KMS-11 (cell line): Measurements from ENCODE around the gene CALN1.

Experiments
- H2AFZ ChIP-seq: fragments of 200-600 bp; sonication (generic); 2 replicates; pipeline ENCODE4 v1.6.1; 2016; ENCODE audit warnings: antibody characterized with exemption, mixed run types, low read depth
- H3K27ac ChIP-seq: fragments of 200-600 bp; sonication (generic); 2 replicates; pipeline ENCODE4 v1.6.1; 2016; ENCODE audit warnings: mild to moderate bottlenecking, mixed run types
- H3K27me3 ChIP-seq: fragments of 200-600 bp; sonication (generic); 2 replicates; pipeline ENCODE4 v1.6.1; 2017; ENCODE audit warnings: mild to moderate bottlenecking, low read depth, mixed run types, moderate library complexity; ENCODE audit not compliant: insufficient read depth
- H3K36me3 ChIP-seq: fragments of 200-600 bp; sonication (generic); 2 replicates; pipeline ENCODE4 v1.6.1; 2017; ENCODE audit warnings: mild to moderate bottlenecking, mixed run types; ENCODE audit not compliant: insufficient read depth
- H3K4me1 ChIP-seq: fragments of 200-600 bp; sonication (generic); 2 replicates; pipeline ENCODE4 v1.6.1; 2016; ENCODE audit warnings: mild to moderate bottlenecking, low read depth, mixed run types; ENCODE audit not compliant: poor library complexity, severe bottlenecking
- H3K4me2 ChIP-seq: fragments of 200-600 bp; sonication (generic); 2 replicates; pipeline ENCODE4 v1.7.0; 2016; ENCODE audit warnings: mild to moderate bottlenecking, mixed run types
- H3K4me3 ChIP-seq: fragments of 200-600 bp; sonication (generic); IDR thresholded peaks from 2 replicates; pipeline ENCODE4 v1.6.1; 2017; ENCODE audit warnings: low read depth, low read length, mixed read lengths; ENCODE audit not compliant: insufficient read depth
- H3K79me2 ChIP-seq: fragments of 200-600 bp; sonication (generic); 2 replicates; pipeline ENCODE4 v1.6.1; 2016; ENCODE audit warnings: low read depth, mixed run types; ENCODE audit not compliant: insufficient read depth
- H3K9ac ChIP-seq: fragments of 200-600 bp; sonication (generic); 2 replicates; pipeline ENCODE4 v1.6.1; 2016; ENCODE audit warnings: mild to moderate bottlenecking, mixed run types
- H4K20me1 ChIP-seq: fragments of 200-600 bp; sonication (generic); 2 replicates; pipeline ENCODE4 v1.6.1; 2016; ENCODE audit warnings: mild to moderate bottlenecking, mixed run types; ENCODE audit not compliant: insufficient read depth
- TF ChIP-seq, protein P1 (sequence below): fragments of 200-600 bp; sonication (generic); conservative IDR thresholded peaks from 2 replicates; pipeline ENCODE4 v1.6.1; 2017; ENCODE audit warnings: low read depth, mild to moderate bottlenecking, antibody characterized with exemption, low read length, moderate library complexity, mixed read lengths

The CALN1 gene

GRCh38 chr7:72265071-72265904 lies 146.8 kb downstream of the CALN1 start:
- H3K4me1 ChIP-seq, result no peaks in the 10 kb centered on the region
- H4K20me1 ChIP-seq, result no peaks in the 10 kb centered on the region
- TF ChIP-seq, protein P1, sequence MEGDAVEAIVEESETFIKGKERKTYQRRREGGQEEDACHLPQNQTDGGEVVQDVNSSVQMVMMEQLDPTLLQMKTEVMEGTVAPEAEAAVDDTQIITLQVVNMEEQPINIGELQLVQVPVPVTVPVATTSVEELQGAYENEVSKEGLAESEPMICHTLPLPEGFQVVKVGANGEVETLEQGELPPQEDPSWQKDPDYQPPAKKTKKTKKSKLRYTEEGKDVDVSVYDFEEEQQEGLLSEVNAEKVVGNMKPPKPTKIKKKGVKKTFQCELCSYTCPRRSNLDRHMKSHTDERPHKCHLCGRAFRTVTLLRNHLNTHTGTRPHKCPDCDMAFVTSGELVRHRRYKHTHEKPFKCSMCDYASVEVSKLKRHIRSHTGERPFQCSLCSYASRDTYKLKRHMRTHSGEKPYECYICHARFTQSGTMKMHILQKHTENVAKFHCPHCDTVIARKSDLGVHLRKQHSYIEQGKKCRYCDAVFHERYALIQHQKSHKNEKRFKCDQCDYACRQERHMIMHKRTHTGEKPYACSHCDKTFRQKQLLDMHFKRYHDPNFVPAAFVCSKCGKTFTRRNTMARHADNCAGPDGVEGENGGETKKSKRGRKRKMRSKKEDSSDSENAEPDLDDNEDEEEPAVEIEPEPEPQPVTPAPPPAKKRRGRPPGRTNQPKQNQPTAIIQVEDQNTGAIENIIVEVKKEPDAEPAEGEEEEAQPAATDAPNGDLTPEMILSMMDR, result no peak
- H3K9ac ChIP-seq, result no peak overlapping the region
- no peaks in the 10 kb centered on the region for H3K36me3 ChIP-seq
- no peaks in the 10 kb centered on the region for H3K79me2 ChIP-seq
- no peak overlapping the region for H3K27ac ChIP-seq
- H3K4me2 ChIP-seq, result no peak overlapping the region
- H2AFZ ChIP-seq, result no peak overlapping the region
- H3K27me3 ChIP-seq, result no peaks in the 10 kb centered on the region
- H3K4me3 ChIP-seq, result no peak overlapping the region

DNA sequence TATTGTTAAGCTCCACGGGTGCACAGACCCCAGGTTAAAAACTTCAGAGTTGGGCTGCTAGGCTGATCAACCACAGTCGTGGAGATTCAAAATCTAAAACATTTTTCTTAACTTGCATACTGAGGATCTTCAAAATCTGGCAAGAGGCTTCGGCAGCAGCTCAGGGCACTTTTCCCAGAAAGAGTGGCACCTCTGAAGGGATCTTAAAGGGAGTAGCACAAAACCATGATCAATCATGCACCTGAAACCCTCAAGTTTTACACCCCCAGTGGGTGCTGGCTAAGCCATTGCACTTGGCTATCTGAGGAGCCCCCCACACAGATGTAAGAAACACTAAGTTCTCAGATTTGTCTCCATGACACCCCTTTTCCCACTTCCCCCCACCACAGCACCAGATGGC lies 151.7 kb downstream of the CALN1 start:
- H3K9ac ChIP-seq, result no peak overlapping the region
- no peak overlapping the region for H2AFZ ChIP-seq
- H3K4me3 ChIP-seq, result no peak overlapping the region
- H3K27me3 ChIP-seq, result no peaks in the 10 kb centered on the region
- H3K4me1 ChIP-seq, result no peaks in the 10 kb centered on the region
- no peaks in the 10 kb centered on the region for H4K20me1 ChIP-seq
- no peak overlapping the region for H3K27ac ChIP-seq
- H3K4me2 ChIP-seq, result no peak overlapping the region
- H3K79me2 ChIP-seq, result no peaks in the 10 kb centered on the region
- TF ChIP-seq, protein P1, result no peak
- no peaks in the 10 kb centered on the region for H3K36me3 ChIP-seq

DNA sequence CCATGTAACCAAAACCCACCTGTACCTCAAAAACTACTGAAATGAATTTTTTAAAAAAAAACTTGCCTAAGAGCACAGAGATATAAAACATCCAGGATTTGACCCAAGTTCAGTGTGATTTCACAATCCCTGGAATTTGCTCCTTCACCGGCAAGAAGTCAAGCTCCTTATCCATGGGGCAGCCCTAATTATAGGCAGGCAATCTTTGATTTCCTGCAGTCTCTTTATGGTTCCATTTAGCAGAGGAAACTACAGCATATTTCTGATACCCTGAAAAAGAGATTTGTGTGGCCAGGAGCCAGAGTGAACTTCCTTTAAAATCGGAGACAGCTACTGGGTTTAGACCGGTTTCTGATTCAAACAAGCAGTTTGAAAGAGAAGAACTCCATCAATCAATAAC lies 154.1 kb downstream of the CALN1 start:
- Histone ChIP-seq H3K4me1 (no peaks in the 10 kb centered on the region), H3K27ac (no peak overlapping the region), H3K27me3 (no peaks in the 10 kb centered on the region), H3K4me3 (no peak overlapping the region), H2AFZ (no peak overlapping the region), H4K20me1 (no peaks in the 10 kb centered on the region), H3K9ac (no peak overlapping the region), H3K4me2 (no peak overlapping the region), H3K79me2 (no peaks in the 10 kb centered on the region), H3K36me3 (no peaks in the 10 kb centered on the region)
- TF ChIP-seq, protein P1, result no peak

- no peak overlapping the region for H3K4me2 ChIP-seq
- H3K79me2 ChIP-seq, result no peaks in the 10 kb centered on the region
- TF ChIP-seq, protein P1, result no peak
- H3K27me3 ChIP-seq, result no peaks in the 10 kb centered on the region
- no peaks in the 10 kb centered on the region for H4K20me1 ChIP-seq
- H2AFZ ChIP-seq, result no peak overlapping the region
- H3K27ac ChIP-seq, result no peak overlapping the region
- no peak overlapping the region for H3K4me3 ChIP-seq
- no peaks in the 10 kb centered on the region for H3K4me1 ChIP-seq
- no peaks in the 10 kb centered on the region for H3K36me3 ChIP-seq
- no peak overlapping the region for H3K9ac ChIP-seq
Observed at GRCh38 chr7:72254455-72254854, 157.7 kb downstream of the CALN1 start.
